LHCN-M2 (cell line): ENCODE data around the gene SFTA2. TPM values are rescaled to one million over a fixed set of nuclear protein-coding genes. Genes with fewer than 3 reads are reported as not detected.

Source experiments
- total RNA-seq: library from RNA; depleted of rRNA; stranded (reverse); fragments of >200 nt; gene quantifications from 2 replicates; pipeline ENCODE4 v1.2.3, GENCODE V29; 2014; rRNA removed

The SFTA2 gene
- total RNA-seq, 1 experiment from 2014 or later: not detected

Other genes starting within 250 kb of the SFTA2 start
- 94.5 and 105 TPM in 2 replicates for gene PPP1R18, start 245.5 kb downstream of the SFTA2 start, total RNA-seq
- gene NRM, start 241.2 kb downstream of the SFTA2 start, total RNA-seq: 19.9 and 27.6 TPM in 2 replicates
- 12.4 and 16.3 TPM in 2 replicates for gene MDC1, start 214.9 kb downstream of the SFTA2 start, total RNA-seq
- 1,379 and 1,474 TPM in 2 replicates for gene TUBB, start 211.8 kb downstream of the SFTA2 start, total RNA-seq
- gene FLOT1, start 189.5 kb downstream of the SFTA2 start, total RNA-seq: 207 and 208 TPM in 2 replicates
- gene IER3, start 187.6 kb downstream of the SFTA2 start, total RNA-seq: 51.0 and 65.9 TPM in 2 replicates
- 43.1 and 47.0 TPM in 2 replicates for gene DDR1, start 47.7 kb downstream of the SFTA2 start, total RNA-seq
- 9.0 and 16.2 TPM in 2 replicates for gene GTF2H4, start 24.0 kb downstream of the SFTA2 start, total RNA-seq
- 21.9 and 26.5 TPM in 2 replicates for gene VARS2, start 17.9 kb downstream of the SFTA2 start, total RNA-seq
- gene MUCL3, start 8.8 kb upstream of the SFTA2 start, total RNA-seq: not detected in 2 replicates
- not detected in 2 replicates for gene MUC21, start 51.5 kb upstream of the SFTA2 start, total RNA-seq
- not detected in 2 replicates for gene MUC22, start 78.3 kb upstream of the SFTA2 start, total RNA-seq
- 0.40 and 0.71 TPM in 2 replicates for gene C6orf15, start 180.4 kb upstream of the SFTA2 start, total RNA-seq
- 0.64 and 0.69 TPM in 2 replicates for gene PSORS1C1, start 182.6 kb upstream of the SFTA2 start, total RNA-seq
- not detected in 2 replicates for gene CDSN, start 188.3 kb upstream of the SFTA2 start, total RNA-seq
- not detected in 2 replicates for gene PSORS1C2, start 206.9 kb upstream of the SFTA2 start, total RNA-seq
- 43.2 and 46.7 TPM in 2 replicates for gene CCHCR1, start 225.6 kb upstream of the SFTA2 start, total RNA-seq
- gene TCF19, start 226.4 kb upstream of the SFTA2 start, total RNA-seq: 61.1 and 65.0 TPM in 2 replicates
- gene POU5F1, start 238.5 kb upstream of the SFTA2 start, total RNA-seq: 0.63 and 1.3 TPM in 2 replicates